ENCODE results near the gene PHC2.

Gene PHC2

GRCh38 chr1:33392639-33393038 is 38.3 kb downstream of the PHC2 start:
- Histone ChIP-seq H3F3A (ENCODE audit: low read depth) (no peaks in the 10 kb centered on the region), H3K4me3 (ENCODE audit: low read length, poor library complexity, severe bottlenecking) (no peak overlapping the region), H3K4me2 (ENCODE audit: low read depth, low read length, poor library complexity, severe bottlenecking) (no peak overlapping the region), H3K36me3 (ENCODE audit: insufficient read depth, low read length) (no peaks in the 10 kb centered on the region), H3K9me3 (ENCODE audit: insufficient read depth, low read depth, low read length) (no peaks in the 10 kb centered on the region), H4K20me1 (ENCODE audit: insufficient read depth, low read length, poor library complexity, severe bottlenecking) (no peaks in the 10 kb centered on the region), H3K79me2 (ENCODE audit: insufficient read depth, low read length) (no peaks in the 10 kb centered on the region), H3K9ac (ENCODE audit: low read depth, low read length, poor library complexity, severe bottlenecking) (no peak overlapping the region), H3K4me1 (ENCODE audit: insufficient read depth, low read length, poor library complexity, severe bottlenecking) (peaks cover 20% of the 10 kb centered on the region), H2AFZ (ENCODE audit: low read length) (no peak overlapping the region), H3K27me3 (ENCODE audit: insufficient read depth, low read length, poor library complexity, severe bottlenecking) (no peaks in the 10 kb centered on the region), H3K9me2 (replicated peaks; ENCODE audit: low read depth, low read length) (no peaks in the 10 kb centered on the region)
- TF ChIP-seq, protein P1, sequence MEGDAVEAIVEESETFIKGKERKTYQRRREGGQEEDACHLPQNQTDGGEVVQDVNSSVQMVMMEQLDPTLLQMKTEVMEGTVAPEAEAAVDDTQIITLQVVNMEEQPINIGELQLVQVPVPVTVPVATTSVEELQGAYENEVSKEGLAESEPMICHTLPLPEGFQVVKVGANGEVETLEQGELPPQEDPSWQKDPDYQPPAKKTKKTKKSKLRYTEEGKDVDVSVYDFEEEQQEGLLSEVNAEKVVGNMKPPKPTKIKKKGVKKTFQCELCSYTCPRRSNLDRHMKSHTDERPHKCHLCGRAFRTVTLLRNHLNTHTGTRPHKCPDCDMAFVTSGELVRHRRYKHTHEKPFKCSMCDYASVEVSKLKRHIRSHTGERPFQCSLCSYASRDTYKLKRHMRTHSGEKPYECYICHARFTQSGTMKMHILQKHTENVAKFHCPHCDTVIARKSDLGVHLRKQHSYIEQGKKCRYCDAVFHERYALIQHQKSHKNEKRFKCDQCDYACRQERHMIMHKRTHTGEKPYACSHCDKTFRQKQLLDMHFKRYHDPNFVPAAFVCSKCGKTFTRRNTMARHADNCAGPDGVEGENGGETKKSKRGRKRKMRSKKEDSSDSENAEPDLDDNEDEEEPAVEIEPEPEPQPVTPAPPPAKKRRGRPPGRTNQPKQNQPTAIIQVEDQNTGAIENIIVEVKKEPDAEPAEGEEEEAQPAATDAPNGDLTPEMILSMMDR (conservative IDR thresholded peaks at IDR 0.05; ENCODE audit: low read length), result no peak
- no peak for TF ChIP-seq EZH2phosphoT487 (IDR thresholded peaks at IDR 0.05; ENCODE audit: borderline replicate concordance)

- Histone ChIP-seq H3K4me2 (ENCODE audit: low read depth, low read length, poor library complexity, severe bottlenecking) (no peak overlapping the region), H3F3A (ENCODE audit: low read depth) (no peaks in the 10 kb centered on the region), H3K4me1 (ENCODE audit: insufficient read depth, low read length, poor library complexity, severe bottlenecking) (peaks cover 15% of the 10 kb centered on the region), H3K9ac (ENCODE audit: low read depth, low read length, poor library complexity, severe bottlenecking) (no peak overlapping the region), H2AFZ (ENCODE audit: low read length) (no peak overlapping the region), H3K79me2 (ENCODE audit: insufficient read depth, low read length) (no peaks in the 10 kb centered on the region), H3K9me3 (ENCODE audit: insufficient read depth, low read depth, low read length) (no peaks in the 10 kb centered on the region), H4K20me1 (ENCODE audit: insufficient read depth, low read length, poor library complexity, severe bottlenecking) (no peaks in the 10 kb centered on the region), H3K4me3 (ENCODE audit: low read length, poor library complexity, severe bottlenecking) (no peak overlapping the region), H3K9me2 (replicated peaks; ENCODE audit: low read depth, low read length) (no peaks in the 10 kb centered on the region), H3K27me3 (ENCODE audit: insufficient read depth, low read length, poor library complexity, severe bottlenecking) (no peaks in the 10 kb centered on the region), H3K36me3 (ENCODE audit: insufficient read depth, low read length) (no peaks in the 10 kb centered on the region)
- TF ChIP-seq EZH2phosphoT487 (IDR thresholded peaks at IDR 0.05; ENCODE audit: borderline replicate concordance), result no peak
- TF ChIP-seq, protein P1 (conservative IDR thresholded peaks at IDR 0.05; ENCODE audit: low read length), result no peak
Observed at GRCh38 chr1:33392206-33392605, 38.7 kb downstream of the PHC2 start.

GRCh38 chr1:33391343-33392078 is 39.4 kb downstream of the PHC2 start:
- no peak overlapping the region for H3K4me3 ChIP-seq (ENCODE audit: low read length, poor library complexity, severe bottlenecking)
- peaks cover 10% of the 10 kb centered on the region for H3K4me1 ChIP-seq (ENCODE audit: insufficient read depth, low read length, poor library complexity, severe bottlenecking)
- no peak overlapping the region for H2AFZ ChIP-seq (ENCODE audit: low read length)
- H3K4me2 ChIP-seq (ENCODE audit: low read depth, low read length, poor library complexity, severe bottlenecking), result no peak overlapping the region
- no peaks in the 10 kb centered on the region for H3K79me2 ChIP-seq (ENCODE audit: insufficient read depth, low read length)
- H3F3A ChIP-seq (ENCODE audit: low read depth), result no peaks in the 10 kb centered on the region
- no peaks in the 10 kb centered on the region for H3K9me3 ChIP-seq (ENCODE audit: insufficient read depth, low read depth, low read length)
- no peak overlapping the region for H3K9ac ChIP-seq (ENCODE audit: low read depth, low read length, poor library complexity, severe bottlenecking)
- no peaks in the 10 kb centered on the region for H3K27me3 ChIP-seq (ENCODE audit: insufficient read depth, low read length, poor library complexity, severe bottlenecking)
- no peak for TF ChIP-seq EZH2phosphoT487 (IDR thresholded peaks at IDR 0.05; ENCODE audit: borderline replicate concordance)
- TF ChIP-seq, protein P1 (conservative IDR thresholded peaks at IDR 0.05; ENCODE audit: low read length), result no peak
- no peaks in the 10 kb centered on the region for H3K36me3 ChIP-seq (ENCODE audit: insufficient read depth, low read length)
- H4K20me1 ChIP-seq (ENCODE audit: insufficient read depth, low read length, poor library complexity, severe bottlenecking), result no peaks in the 10 kb centered on the region
- no peaks in the 10 kb centered on the region for H3K9me2 ChIP-seq (replicated peaks; ENCODE audit: low read depth, low read length)
